GM23248 (cell line): ENCODE data around the gene YPEL5. TPM values are rescaled to one million over a fixed set of nuclear protein-coding genes. Genes with fewer than 3 reads are reported as not detected.

Experiments used
- DNase-seq: peaks from one replicate; pipeline ENCODE4 v3.0.0-alpha.2; 2015
- H2AFZ ChIP-seq: fragments of 200-600 bp; sonication (generic); 2 replicates; pipeline ENCODE4 v1.6.1; 2016; ENCODE audit warnings: antibody characterized with exemption
- H3F3A ChIP-seq: fragments of 200-600 bp; sonication (generic); 2 replicates; pipeline ENCODE4 v1.6.1; 2016; ENCODE audit warnings: mild to moderate bottlenecking, antibody characterized with exemption, mixed run types; ENCODE audit not compliant: insufficient read depth
- H3K27ac ChIP-seq: fragments of 200-600 bp; sonication (generic); 2 replicates; pipeline ENCODE4 v1.5.1; 2016; ENCODE audit warnings: mild to moderate bottlenecking
- H3K27me3 ChIP-seq: fragments of 200-600 bp; sonication (generic); replicated peaks from 2 replicates; pipeline ENCODE4 v1.6.1; 2016; ENCODE audit warnings: mild to moderate bottlenecking; ENCODE audit not compliant: insufficient read depth
- H3K36me3 ChIP-seq: fragments of 200-600 bp; sonication (generic); 2 replicates; pipeline ENCODE4 v1.6.1; 2016; ENCODE audit warnings: low read depth, mild to moderate bottlenecking
- H3K4me1 ChIP-seq: fragments of 200-600 bp; sonication (generic); 2 replicates; pipeline ENCODE4 v1.6.1; 2016; ENCODE audit warnings: mild to moderate bottlenecking; ENCODE audit not compliant: insufficient read depth
- H3K4me2 ChIP-seq: fragments of 200-600 bp; sonication (generic); one replicate; pipeline ENCODE4 v1.6.1; 2016; ENCODE audit warnings: mild to moderate bottlenecking; ENCODE audit not compliant: unreplicated experiment
- H3K4me3 ChIP-seq: fragments of 200-600 bp; sonication (generic); 2 replicates; pipeline ENCODE4 v1.5.1; 2016; ENCODE audit warnings: mild to moderate bottlenecking
- H3K79me2 ChIP-seq: fragments of 200-600 bp; sonication (generic); 2 replicates; pipeline ENCODE4 v1.6.1; 2016; ENCODE audit warnings: mild to moderate bottlenecking; ENCODE audit not compliant: insufficient read depth
- H3K9ac ChIP-seq: fragments of 200-600 bp; sonication (generic); 2 replicates; pipeline ENCODE4 v1.6.1; 2016; ENCODE audit warnings: mild to moderate bottlenecking
- H3K9me2 ChIP-seq: fragments of 200-600 bp; sonication (generic); 2 replicates; pipeline ENCODE4 v1.6.1; 2016; ENCODE audit warnings: mixed run types, mild to moderate bottlenecking, moderate library complexity; ENCODE audit not compliant: insufficient read depth
- H3K9me3 ChIP-seq: fragments of 200-600 bp; sonication (generic); one replicate; pipeline ENCODE4 v1.6.1; 2017; ENCODE audit warnings: low read depth
- H4K20me1 ChIP-seq: fragments of 200-600 bp; sonication (generic); 2 replicates; pipeline ENCODE4 v1.6.0; 2016; ENCODE audit not compliant: insufficient read depth
- EZH2 ChIP-seq: fragments of 200-600 bp; sonication (generic); IDR thresholded peaks from 2 replicates; pipeline ENCODE4 v1.6.1; 2018; ENCODE audit warnings: antibody characterized with exemption, mild to moderate bottlenecking; ENCODE audit not compliant: insufficient read depth, poor library complexity, severe bottlenecking
- EZH2phosphoT487 ChIP-seq: fragments of 200-600 bp; sonication (generic); IDR thresholded peaks from 2 replicates; pipeline ENCODE4 v1.6.1; 2018; ENCODE audit warnings: antibody characterized with exemption, moderate library complexity, mild to moderate bottlenecking, low read depth; ENCODE audit not compliant: insufficient read depth
- WGBS, 2 experiments: methylation state at CpG; one replicate each; pipeline ENCODE4 v1.1.6; 2015 to 2017; ENCODE audit warnings: low lambda C conversion rate in 2 of 2, low coverage in 1 of 2; ENCODE audit errors: missing lambda C conversion rate in 2 of 2; 5-methylcytosine and 5-hydroxymethylcytosine counted together
- in situ Hi-C: fragments of 300-500 bp; cut with MboI; formaldehyde crosslinking; loops from 2 replicates; pipeline ENCODE4 v1.15.0; 2020
- polyA plus RNA-seq: library from polyadenylated mRNA; unstranded; fragments of >200 nt; fragmentation: Nextera tagmentation; extraction: Ambion mirVana; gene quantifications from 2 replicates; pipeline ENCODE4 v1.2.1, GENCODE V29; 2016
- total RNA-seq: library from RNA; depleted of rRNA; stranded (reverse); fragments of >200 nt; shearing (Covaris generic); gene quantifications from 2 replicates; pipeline ENCODE4 v1.2.3, GENCODE V29; 2014

The YPEL5 gene
- total and polyA plus RNA-seq, 2 experiments from 2014 or later: 101 to 128 TPM

DNA sequence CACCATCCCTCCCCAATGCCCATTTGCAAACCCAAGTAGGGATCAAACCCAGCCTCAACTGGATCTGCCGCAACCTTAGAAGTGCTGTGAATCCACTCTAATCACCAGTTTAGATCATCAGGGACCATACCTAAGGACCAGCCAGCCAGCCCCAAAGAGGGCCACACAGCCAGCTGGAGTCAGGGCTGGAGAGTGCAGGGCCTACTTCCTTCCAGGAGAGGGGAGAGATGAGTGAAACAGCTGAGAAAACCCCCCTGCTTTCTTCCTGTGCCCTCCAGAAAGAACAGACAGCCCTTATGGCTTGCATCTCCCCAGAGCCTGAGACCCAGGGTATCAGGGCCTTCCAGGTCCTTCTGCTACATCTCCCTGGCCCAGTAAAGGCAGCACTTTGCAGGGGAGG is 25.8 kb downstream of the YPEL5 start:
- Histone ChIP-seq H3K4me3 (no peak overlapping the region), H3K27me3 (no peaks in the 10 kb centered on the region), H3K27ac (no peak overlapping the region), H3K9me3 (no peaks in the 10 kb centered on the region), H3K4me2 (no peak overlapping the region), H4K20me1 (no peaks in the 10 kb centered on the region), H3K9me2 (no peaks in the 10 kb centered on the region), H3K4me1 (no peaks in the 10 kb centered on the region), H2AFZ (no peak overlapping the region), H3K9ac (no peak overlapping the region), H3K79me2 (no peaks in the 10 kb centered on the region), H3K36me3 (no peaks in the 10 kb centered on the region), H3F3A (no peaks in the 10 kb centered on the region)
- no peak for DNase-seq
- WGBS, 2 experiments: 93 to 100% methylated on average over 1 of the region's 1 CpG
- in situ Hi-C loops: no loop called here
- no peak for TF ChIP-seq EZH2
- no peak for TF ChIP-seq EZH2phosphoT487

DNA sequence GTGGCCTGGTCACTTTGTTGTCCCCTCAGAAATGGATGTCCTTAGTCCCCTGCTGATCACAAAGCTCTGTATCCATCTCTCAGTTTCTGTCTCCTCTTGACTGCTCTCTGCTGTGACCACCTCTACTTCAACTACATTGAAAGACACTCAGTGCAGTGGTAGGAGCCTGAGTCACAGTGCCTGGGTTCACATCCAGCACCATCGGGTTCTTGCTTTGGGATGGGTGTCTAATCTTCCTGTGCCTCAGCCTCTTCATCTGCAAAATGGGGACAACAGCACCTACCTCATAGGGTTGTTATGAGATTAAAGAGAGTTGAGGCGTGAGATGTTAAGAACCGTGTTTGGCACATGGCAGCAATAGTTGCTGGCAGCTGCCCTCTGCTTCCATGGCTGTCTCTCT is 30.6 kb downstream of the YPEL5 start:
- H3K9ac ChIP-seq: no peak overlapping the region
- H3K79me2 ChIP-seq: no peaks in the 10 kb centered on the region
- H3K36me3 ChIP-seq: no peaks in the 10 kb centered on the region
- no peak for TF ChIP-seq EZH2
- TF ChIP-seq EZH2phosphoT487: no peak
- H3K27me3 ChIP-seq: no peaks in the 10 kb centered on the region
- 0 out of 2 replicates have a peak, but pooled peaks cover 3% of the 10 kb centered on the region for H3K4me1 ChIP-seq
- no peak overlapping the region for H3K27ac ChIP-seq
- H3F3A ChIP-seq: 0 out of 2 replicates have a peak, but pooled peaks cover 6% of the 10 kb centered on the region
- no peak overlapping the region for H3K4me3 ChIP-seq
- H4K20me1 ChIP-seq: no peaks in the 10 kb centered on the region
- H3K9me2 ChIP-seq: no peaks in the 10 kb centered on the region
- H3K9me3 ChIP-seq: no peaks in the 10 kb centered on the region
- DNase-seq: no peak
- 93 to 98% methylated on average over 3 of the region's 3 CpGs for WGBS, 2 experiments
- no peak overlapping the region for H3K4me2 ChIP-seq
- in situ Hi-C loops: no loop called here
- no peak overlapping the region for H2AFZ ChIP-seq

DNA sequence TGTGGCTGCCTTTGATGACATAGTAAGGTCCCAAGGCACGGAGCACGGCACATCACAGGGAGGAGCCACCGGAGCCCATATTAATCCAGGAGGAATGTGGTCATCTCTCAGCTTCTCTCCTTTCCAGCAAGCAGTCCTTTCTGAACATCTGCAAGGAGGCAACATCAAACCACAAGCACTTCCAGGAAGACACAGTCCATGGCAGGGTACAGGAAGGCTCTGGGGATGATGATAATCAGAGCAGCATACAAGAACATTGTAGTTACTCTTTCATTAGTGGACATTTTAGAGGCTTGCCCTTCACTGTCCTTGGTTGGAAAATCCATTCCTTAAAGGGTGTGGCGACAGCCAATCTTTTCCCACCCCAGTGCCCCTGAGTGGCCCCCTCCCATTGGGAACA is 31.1 kb downstream of the YPEL5 start:
- H4K20me1 ChIP-seq: no peaks in the 10 kb centered on the region
- H3K79me2 ChIP-seq: no peaks in the 10 kb centered on the region
- 0 out of 2 replicates have a peak, but pooled peaks cover 6% of the 10 kb centered on the region for H3F3A ChIP-seq
- no peaks in the 10 kb centered on the region for H3K36me3 ChIP-seq
- H3K4me3 ChIP-seq: no peak overlapping the region
- no peak overlapping the region for H3K27ac ChIP-seq
- H3K9ac ChIP-seq: no peak overlapping the region
- no peak overlapping the region for H3K4me2 ChIP-seq
- H3K27me3 ChIP-seq: no peaks in the 10 kb centered on the region
- in situ Hi-C loops: no loop called here
- no peak overlapping the region for H2AFZ ChIP-seq
- 68 to 80% methylated on average over 4 of the region's 4 CpGs for WGBS, 2 experiments
- H3K9me3 ChIP-seq: no peaks in the 10 kb centered on the region
- TF ChIP-seq EZH2phosphoT487 (no peak), EZH2 (no peak)
- no peaks in the 10 kb centered on the region for H3K9me2 ChIP-seq
- H3K4me1 ChIP-seq: 0 out of 2 replicates have a peak, but pooled peaks cover 3% of the 10 kb centered on the region
- no peak for DNase-seq

DNA sequence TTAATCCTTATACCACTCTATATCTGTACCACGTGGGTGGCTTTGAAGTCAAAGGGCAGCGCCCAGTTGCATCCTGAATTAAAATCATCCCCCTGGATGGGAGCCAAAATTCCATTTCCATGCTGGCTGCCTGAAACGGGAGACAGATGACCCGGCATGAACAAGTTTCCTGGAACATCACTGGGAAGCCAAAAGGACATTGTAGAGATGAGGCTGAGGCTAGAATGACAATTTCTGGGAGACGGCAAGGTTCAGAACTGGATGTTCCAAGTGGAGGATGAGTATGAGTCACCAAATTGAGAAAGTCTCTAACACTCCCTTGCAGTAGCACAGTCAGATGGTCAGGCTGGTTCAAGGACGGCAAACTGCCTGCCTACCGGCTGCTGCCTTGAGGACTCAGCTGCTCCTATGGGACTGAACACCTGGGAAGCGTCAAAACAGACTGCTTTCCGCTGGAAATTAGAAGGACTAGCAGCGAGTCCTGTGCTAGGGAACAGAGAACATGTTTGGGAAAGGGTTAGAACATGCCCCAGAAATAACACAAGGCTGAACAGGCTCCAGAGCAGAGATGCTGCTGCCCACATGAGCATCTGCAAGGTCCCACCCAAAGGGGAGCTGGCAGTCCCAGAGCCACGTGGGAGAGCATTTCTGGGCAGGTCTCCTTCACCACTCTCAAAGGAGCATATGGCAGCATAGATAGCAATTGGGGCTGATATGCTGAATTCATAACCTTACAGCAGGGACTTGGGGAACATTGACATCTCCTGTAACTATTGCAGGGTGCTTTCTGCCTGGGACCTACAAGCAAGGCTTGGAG is 32.0 kb downstream of the YPEL5 start:
- TF ChIP-seq EZH2 (no peak), EZH2phosphoT487 (no peak)
- 3 to 4% methylated on average over 11 of the region's 11 CpGs for WGBS, 2 experiments
- Histone ChIP-seq H4K20me1 (no peaks in the 10 kb centered on the region), H3K27me3 (no peaks in the 10 kb centered on the region), H3K4me2 (peak overlapping the region; percentile 39), H3K79me2 (no peaks in the 10 kb centered on the region), H2AFZ (no peak overlapping the region), H3F3A (0 out of 2 replicates have a peak, but pooled peaks cover 6% of the 10 kb centered on the region), H3K27ac (no peak overlapping the region), H3K4me3 (no peak overlapping the region), H3K9me3 (no peaks in the 10 kb centered on the region), H3K36me3 (no peaks in the 10 kb centered on the region), H3K4me1 (0 out of 2 replicates have a peak, but pooled peaks cover 3% of the 10 kb centered on the region), H3K9ac (no peak overlapping the region), H3K9me2 (no peaks in the 10 kb centered on the region)
- in situ Hi-C loops: no loop called here
- peak; percentile 84 for DNase-seq
